HepG2 (cell line): ENCODE measurements around the gene H1-8. TPM values are rescaled to one million over a fixed set of nuclear protein-coding genes. Genes with fewer than 3 reads are reported as not detected.

Source experiments
- ATAC-seq: fragments of 200-7000 bp; cut with Tn5 transposase; 3 replicates; pipeline ENCODE4 v1.9.1; 2020; ENCODE audit warnings: mild to moderate bottlenecking, moderate library complexity
- BruUV-seq: library from RNA; stranded (reverse); fragments of 400-500 nt; replicated peaks from 2 replicates; lab custom pipeline; 2021; lab: Mats Ljungman, UMichigan
- CTCF ChIA-PET: fragments of 300-600 bp; formaldehyde crosslinking; extraction: SDS; loops from one replicate; lab custom pipeline; 2021; ENCODE audit warnings: low total read pairs, inconsistent platforms, low intra/inter-chr PET ratio; lab: Yijun Ruan, JAX
- POLR2A ChIA-PET: fragments of 350-600 bp; sonication (Branson Sonifier 250); formaldehyde crosslinking; loops from one replicate; lab custom pipeline; 2020; ENCODE audit warnings: antibody characterized with exemption, inconsistent platforms; lab: Yijun Ruan, JAX
- DNase-seq: peaks from one replicate; pipeline ENCODE4 v3.0.0-alpha.2; 2015; ENCODE audit warnings: low spot score
- FAIRE-seq: peaks from 3 replicates; lab custom pipeline; 2011; peaks lifted over from hg19 to GRCh38; lab: Jason Lieb, UNC
- H2AFZ ChIP-seq: one replicate; pipeline ENCODE4 v1.6.1; 2011; ENCODE audit warnings: low read length, inconsistent platforms
- H3K27ac ChIP-seq: fragments of 300-600 bp; 3 replicates; pipeline ENCODE4 v1.8.0; 2011; ENCODE audit warnings: mixed run types, mild to moderate bottlenecking, mixed read lengths, low read length, inconsistent platforms; ENCODE audit not compliant: insufficient read depth; ENCODE audit errors: extremely low read length
- H3K27me3 ChIP-seq, 2 experiments: fragments of 200-600 bp in 1 of 2; 2 replicates in 1 of 2; 3 replicates in 1 of 2; pipeline versions ENCODE4 v1.6.0 to v1.8.0; 2011; ENCODE audit warnings: low read length in 2 of 2, mild to moderate bottlenecking in 2 of 2, moderate library complexity in 2 of 2, inconsistent platforms in 1 of 2; ENCODE audit not compliant: insufficient read depth in 2 of 2, control insufficient read depth in 1 of 2
- H3K36me3 ChIP-seq, 2 experiments: fragments of 200-600 bp in 1 of 2; replicated peaks in 1 of 2; 2 replicates in 1 of 2; 3 replicates in 1 of 2; pipeline versions ENCODE4 v1.5.1 to v1.8.0; 2011; ENCODE audit warnings: low read length in 2 of 2, inconsistent platforms in 1 of 2; ENCODE audit not compliant: insufficient read depth in 2 of 2, control insufficient read depth in 1 of 2
- H3K4me1 ChIP-seq: 2 replicates; pipeline ENCODE4 v1.5.1; 2012; ENCODE audit warnings: low read length, inconsistent platforms; ENCODE audit not compliant: insufficient read depth
- H3K4me2 ChIP-seq: 2 replicates; pipeline ENCODE4 v1.6.0; 2011; ENCODE audit warnings: low read depth, low read length, inconsistent platforms
- H3K4me3 ChIP-seq, 3 experiments: fragments of 200-600 bp in 1 of 3; sonication (generic), shearing (Covaris generic) in 1 of 3; replicated peaks in 1 of 3; 2 replicates each; pipeline ENCODE4 v1.5.1; 2011 to 2016; ENCODE audit warnings: low read length in 3 of 3, inconsistent platforms in 2 of 3, low read depth in 2 of 3, mild to moderate bottlenecking in 2 of 3, control low read depth in 1 of 3, mixed read lengths in 1 of 3; ENCODE audit not compliant: insufficient read depth in 1 of 3
- H3K79me2 ChIP-seq: one replicate; pipeline ENCODE4 v1.6.1; 2011; ENCODE audit warnings: low read length, inconsistent platforms; ENCODE audit not compliant: insufficient read depth
- H3K9ac ChIP-seq: 2 replicates; pipeline ENCODE4 v1.6.0; 2011; ENCODE audit warnings: mild to moderate bottlenecking, low read depth, low read length, inconsistent platforms; ENCODE audit not compliant: insufficient read depth
- H3K9me3 ChIP-seq: 2 replicates; pipeline ENCODE4 v1.5.1; 2012; ENCODE audit warnings: mild to moderate bottlenecking, low read length
- H4K20me1 ChIP-seq: 2 replicates; pipeline ENCODE4 v1.6.0; 2011; ENCODE audit warnings: inconsistent platforms, mild to moderate bottlenecking, low read length, moderate library complexity; ENCODE audit not compliant: insufficient read depth
- TCF12 ChIP-seq, 2 experiments: fragments of 450-650 bp in 1 of 2; sonication (generic) in 1 of 2; formaldehyde crosslinking in 1 of 2; IDR thresholded peaks; 2 replicates each; pipeline versions ENCODE4 v1.6.1 to v1.8.0; 2017 to 2022; ENCODE audit warnings: antibody characterized with exemption in 1 of 2, mild to moderate bottlenecking in 1 of 2, missing genetic modification reagents in 1 of 2, moderate library complexity in 1 of 2
- YEATS4 ChIP-seq: sonication (generic); formaldehyde crosslinking; IDR thresholded peaks from 2 replicates; pipeline ENCODE4 v1.4.0; 2020; ENCODE audit warnings: missing genetic modification reagents, borderline replicate concordance
- ZKSCAN8 ChIP-seq: IDR thresholded peaks from 2 replicates; pipeline ENCODE4 v1.6.1; 2016; ENCODE audit warnings: borderline replicate concordance, missing genetic modification reagents, missing compliant biosample characterization
- ZNF552 ChIP-seq: sonication (generic); formaldehyde crosslinking; IDR thresholded peaks from 2 replicates; pipeline ENCODE4 v1.9.0; 2022; ENCODE audit warnings: missing genetic modification reagents, mild to moderate bottlenecking, borderline replicate concordance
- ZNF629 ChIP-seq: sonication (generic); formaldehyde crosslinking; conservative IDR thresholded peaks from 2 replicates; pipeline ENCODE4 v1.5.0; 2020; ENCODE audit warnings: missing genetic modification reagents
- WGBS: methylation state at CpG from one replicate; pipeline ENCODE4 v1.1.6; 2017; ENCODE audit warnings: low lambda C conversion rate; 5-methylcytosine and 5-hydroxymethylcytosine counted together
- in situ Hi-C: cut with HindIII; loops from 2 replicates; pipeline ENCODE4 v1.10.0; 2017; ENCODE audit warnings: low pct_unique_long_range_greater_than_20kb; ENCODE audit not compliant: extremely low pct_ligation_motif_present
- intact Hi-C: fragments of 100-400 bp; cut with micrococcal nuclease; formaldehyde crosslinking; loops from one replicate; pipeline ENCODE4 v1.10.0; 2022; ENCODE audit not compliant: unreplicated experiment
- polyA plus RNA-seq, 8 experiments: library from polyadenylated mRNA; depleted of rRNA in 3 of 8; stranded (reverse) in 7 of 8; unstranded in 1 of 8; fragments of >200 nt; fragmentation: Illumina TruSeq in 4 of 8; extraction: Trizol in 4 of 8; gene quantifications; 2 replicates each; pipeline versions ENCODE4 v1.2.1 to v1.2.3, GENCODE V29; 2011 to 2016; ENCODE audit warnings: low read depth in 4 of 8, missing spikeins in 1 of 8, mixed read lengths in 1 of 8; ENCODE audit not compliant: insufficient read depth in 1 of 8
- total RNA-seq, 5 experiments: library from RNA; depleted of rRNA; stranded (reverse); fragments of >200 nt; fragmentation: Illumina TruSeq; extraction: Trizol; gene quantifications; 2 replicates each; pipeline ENCODE4 v1.2.3, GENCODE V29; 2016; ENCODE audit warnings: low read depth in 1 of 5
- TF ChIP-seq, protein P1 (sequence below): IDR thresholded peaks from 2 replicates; pipeline ENCODE4 v1.6.1; 2016; ENCODE audit warnings: mild to moderate bottlenecking, missing biosample characterization, missing genetic modification reagents

H1-8 gene
- total and polyA plus RNA-seq, 2 of the 13 experiments (the other 11 are each of a cell fraction or from before 2014, with no cell fraction given), result 0.08 TPM; not detected in 1

DNA sequence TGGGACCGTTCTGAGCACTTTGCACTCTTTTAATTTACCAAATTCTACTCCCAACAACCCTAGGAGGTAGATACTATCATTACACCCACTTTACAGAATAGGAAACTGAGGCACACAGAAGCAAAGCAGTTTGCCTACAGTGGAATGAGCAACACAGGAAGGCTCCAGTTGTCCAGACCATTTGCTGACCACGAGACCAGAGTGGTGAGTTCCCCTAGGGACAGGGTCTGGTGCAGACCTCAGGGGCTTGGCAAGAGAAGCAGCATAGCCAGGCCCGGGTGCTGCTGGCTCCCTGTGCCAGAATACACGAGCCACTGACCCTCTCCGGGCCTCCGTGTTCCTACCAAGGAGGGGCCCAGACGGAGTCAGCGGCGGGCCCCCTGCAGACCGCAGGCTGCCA lies 37.0 kb downstream of the H1-8 start:
- in situ Hi-C loops, result no loop called here
- DNase-seq (no peak), ATAC-seq (no peak), FAIRE-seq (no peak)
- peaks cover 36 to 51% of the 10 kb centered on the region in 2 experiments; a peak in 4 of 5 replicates for H3K36me3 ChIP-seq
- H3K4me2 ChIP-seq, result no peak overlapping the region
- intact Hi-C loops, result no loop called here
- H3K4me1 ChIP-seq, result peaks cover 13% of the 10 kb centered on the region
- no peaks in the 10 kb centered on the region for H3K9me3 ChIP-seq
- 92% methylated on average over 2 of the region's 10 CpGs for WGBS
- no peak for TF ChIP-seq ZNF552 (CRISPR knock-in tag)
- TF ChIP-seq ZNF629, result peak; percentile 50; the same call in 1 of the 2 replicates
- H3K9ac ChIP-seq, result no peak overlapping the region
- CTCF ChIA-PET, result no interaction called here
- no peaks in the 10 kb centered on the region for H3K79me2 ChIP-seq
- no peak overlapping the region for H3K4me3 ChIP-seq
- no peak overlapping the region for H3K27ac ChIP-seq
- no peaks in the 10 kb centered on the region for H3K27me3 ChIP-seq
- POLR2A ChIA-PET, result no interaction called here
- BruUV-seq, result no TSS peak
- no peaks in the 10 kb centered on the region for H4K20me1 ChIP-seq
- no peak overlapping the region for H2AFZ ChIP-seq

DNA sequence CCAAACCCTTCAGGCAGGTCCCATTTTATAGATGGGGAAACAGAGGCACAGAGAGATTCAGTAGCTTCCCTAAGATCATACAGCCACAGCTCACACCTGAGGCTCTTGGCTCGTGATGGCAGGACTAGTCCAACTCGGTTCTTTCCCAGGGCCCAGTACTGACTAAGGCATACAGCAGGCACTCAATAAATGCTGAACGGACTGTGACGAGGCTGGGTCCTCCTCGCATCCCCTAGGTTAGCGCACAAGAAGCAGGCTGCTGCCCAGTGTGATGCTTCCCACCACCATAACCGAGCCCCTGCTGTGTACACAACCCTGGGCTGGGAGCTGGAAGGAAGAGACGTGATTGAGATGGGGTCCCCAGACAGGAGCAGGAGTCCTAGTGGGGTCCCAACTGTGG lies 38.6 kb downstream of the H1-8 start:
- Histone ChIP-seq H3K4me3 (no peak overlapping the region), H3K79me2 (no peaks in the 10 kb centered on the region), H2AFZ (no peak overlapping the region), H3K36me3 (peaks cover 48 to 61% of the 10 kb centered on the region in 2 experiments; a peak in 4 of 5 replicates), H3K27ac (no peak overlapping the region), H4K20me1 (no peaks in the 10 kb centered on the region), H3K4me1 (peaks cover 6% of the 10 kb centered on the region), H3K9me3 (no peaks in the 10 kb centered on the region), H3K4me2 (no peak overlapping the region), H3K9ac (no peak overlapping the region), H3K27me3 (no peaks in the 10 kb centered on the region)
- BruUV-seq, result no TSS peak
- POLR2A ChIA-PET, result no interaction called here
- ATAC-seq (no peak), FAIRE-seq (no peak), DNase-seq (no peak)
- TF ChIP-seq YEATS4 (CRISPR knock-in tag) (no peak), ZKSCAN8 (CRISPR knock-in tag) (0 out of 2 replicates have a peak, but pooled peaks have one; percentile 68), TCF12 (IDR thresholded peaks at IDR 0.05) (no peak), TCF12 (CRISPR knock-in tag; IDR thresholded peaks at IDR 0.05) (no peak)
- TF ChIP-seq, protein P1, sequence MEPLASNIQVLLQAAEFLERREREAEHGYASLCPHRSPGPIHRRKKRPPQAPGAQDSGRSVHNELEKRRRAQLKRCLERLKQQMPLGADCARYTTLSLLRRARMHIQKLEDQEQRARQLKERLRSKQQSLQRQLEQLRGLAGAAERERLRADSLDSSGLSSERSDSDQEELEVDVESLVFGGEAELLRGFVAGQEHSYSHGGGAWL (CRISPR knock-in tag), result no peak
- CTCF ChIA-PET, result no interaction called here
- WGBS, result 94% methylated on average over 4 of the region's 8 CpGs
- intact Hi-C loops (no loop called here), in situ Hi-C loops (no loop called here)
